ENCODE measurements around the gene SRBD1. TPM values are rescaled to one million over a fixed set of nuclear protein-coding genes. Genes with fewer than 3 reads are reported as not detected.

SRBD1 gene
- total and polyA plus RNA-seq, 2 experiments from 2014 or later, result 8.1 to 19.2 TPM

DNA sequence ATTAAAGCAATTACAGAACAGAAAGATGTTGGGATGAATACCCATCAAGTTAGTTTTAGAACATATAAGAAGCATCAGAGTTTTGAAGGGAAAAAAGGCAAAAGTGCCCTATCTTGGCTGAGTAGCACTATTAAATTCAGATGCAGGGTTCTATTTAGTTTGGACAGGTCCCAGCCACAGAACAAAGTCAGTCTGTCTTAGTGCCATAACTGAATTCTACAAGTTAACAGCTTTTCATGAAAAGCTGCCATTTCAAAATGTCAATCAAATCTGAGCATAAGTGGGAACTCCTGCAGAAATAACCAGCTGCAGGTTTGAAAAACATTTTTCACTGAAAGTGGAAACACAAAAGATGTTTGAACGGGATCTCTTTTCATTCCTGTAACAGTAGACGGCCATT lies 160.4 kb downstream of the SRBD1 start:
- no peak for TF ChIP-seq EZH2phosphoT487 (IDR thresholded peaks at IDR 0.05; ENCODE audit: insufficient read depth, low read depth)
- Histone ChIP-seq H2AFZ (no peak overlapping the region), H3K79me2 (ENCODE audit: insufficient read depth) (no peaks in the 10 kb centered on the region), H3K27me3 (replicated peaks; ENCODE audit: insufficient read depth) (no peaks in the 10 kb centered on the region), H3K36me3 (ENCODE audit: low read depth) (no peaks in the 10 kb centered on the region), H3K27ac (no peak overlapping the region), H3K9me3 (ENCODE audit: low read depth) (no peaks in the 10 kb centered on the region), H3K9me2 (ENCODE audit: insufficient read depth) (no peaks in the 10 kb centered on the region), H3K4me2 (ENCODE audit: unreplicated experiment) (no peak overlapping the region), H3K4me1 (ENCODE audit: insufficient read depth) (peaks cover 21% of the 10 kb centered on the region), H3K9ac (no peak overlapping the region), H4K20me1 (ENCODE audit: insufficient read depth) (no peaks in the 10 kb centered on the region), H3K4me3 (no peak overlapping the region), H3F3A (ENCODE audit: insufficient read depth) (peaks cover 16% of the 10 kb centered on the region; the same call in 1 of the 2 replicates)
- 79 to 82% methylated on average over 2 of the region's 2 CpGs for WGBS, 2 experiments (ENCODE audit: low coverage in 1 of 2, low lambda C conversion rate in 2 of 2, missing lambda C conversion rate in 2 of 2)
- no peak for DNase-seq
- in situ Hi-C loops (cut with MboI), result no loop called here

DNA sequence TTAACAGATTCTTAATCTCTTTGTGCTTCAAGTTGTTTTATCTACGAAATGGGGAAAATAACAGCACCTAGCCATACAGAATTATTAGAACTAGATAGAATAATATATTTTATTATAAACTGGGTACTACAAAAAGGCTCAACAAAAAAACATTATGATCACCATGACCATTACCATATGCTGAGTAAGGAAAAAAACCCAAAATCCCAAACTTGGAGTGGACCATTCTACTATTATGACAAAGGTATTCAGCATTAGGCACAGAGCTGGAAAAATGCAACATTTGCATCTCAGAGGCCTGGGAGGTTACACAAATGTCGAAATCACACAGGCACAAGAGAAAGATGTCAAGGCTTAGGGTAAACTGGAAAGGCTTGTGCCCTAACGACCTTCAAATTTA lies 162.8 kb downstream of the SRBD1 start:
- TF ChIP-seq EZH2 (IDR thresholded peaks at IDR 0.05; ENCODE audit: insufficient read depth, poor library complexity, severe bottlenecking) (no peak), EZH2phosphoT487 (IDR thresholded peaks at IDR 0.05; ENCODE audit: insufficient read depth, low read depth) (no peak)
- no peak overlapping the region for H3K4me3 ChIP-seq
- peaks cover 10% of the 10 kb centered on the region for H3F3A ChIP-seq (ENCODE audit: insufficient read depth)
- in situ Hi-C loops (cut with MboI), result no loop called here
- no peaks in the 10 kb centered on the region for H3K9me3 ChIP-seq (ENCODE audit: low read depth)
- H3K36me3 ChIP-seq (ENCODE audit: low read depth), result no peaks in the 10 kb centered on the region
- 92 to 97% methylated on average over 3 of the region's 3 CpGs for WGBS, 2 experiments (ENCODE audit: low coverage in 1 of 2, low lambda C conversion rate in 2 of 2, missing lambda C conversion rate in 2 of 2)
- no peaks in the 10 kb centered on the region for H3K27me3 ChIP-seq (replicated peaks; ENCODE audit: insufficient read depth)
- H4K20me1 ChIP-seq (ENCODE audit: insufficient read depth), result no peaks in the 10 kb centered on the region
- no peak overlapping the region for H3K27ac ChIP-seq
- H3K4me2 ChIP-seq (ENCODE audit: unreplicated experiment), result no peak overlapping the region
- H3K9me2 ChIP-seq (ENCODE audit: insufficient read depth), result no peaks in the 10 kb centered on the region
- no peaks in the 10 kb centered on the region for H3K79me2 ChIP-seq (ENCODE audit: insufficient read depth)
- H3K9ac ChIP-seq, result no peak overlapping the region
- no peak for DNase-seq
- H2AFZ ChIP-seq, result no peak overlapping the region
- H3K4me1 ChIP-seq (ENCODE audit: insufficient read depth), result peaks cover 28% of the 10 kb centered on the region

DNA sequence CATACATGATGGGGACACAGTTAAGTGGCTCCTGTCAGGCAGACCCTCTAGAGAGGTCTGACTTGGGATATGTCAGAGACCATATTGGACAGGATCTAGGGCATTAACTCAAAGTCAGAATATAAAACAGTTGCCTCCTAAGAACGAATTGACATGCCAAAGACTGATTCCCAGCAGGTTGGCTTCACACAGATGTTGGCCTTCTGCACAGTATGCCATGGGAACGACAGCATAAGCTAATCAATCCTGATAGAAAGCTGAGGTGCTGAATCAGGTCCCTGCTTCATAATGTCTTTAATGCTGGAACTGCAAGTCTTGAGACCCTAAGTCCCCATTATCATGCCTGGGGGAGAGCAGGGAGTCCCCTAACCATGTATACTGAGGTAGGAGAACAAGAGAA lies 165.1 kb downstream of the SRBD1 start:
- no peaks in the 10 kb centered on the region for H4K20me1 ChIP-seq (ENCODE audit: insufficient read depth)
- no peaks in the 10 kb centered on the region for H3K9me3 ChIP-seq (ENCODE audit: low read depth)
- no peaks in the 10 kb centered on the region for H3K79me2 ChIP-seq (ENCODE audit: insufficient read depth)
- in situ Hi-C loops (cut with MboI), result no loop called here
- WGBS, 2 experiments (ENCODE audit: low coverage in 1 of 2, low lambda C conversion rate in 2 of 2, missing lambda C conversion rate in 2 of 2), result 92 to 95% methylated on average over 2 of the region's 2 CpGs
- no peaks in the 10 kb centered on the region; the same call in 1 of the 2 replicates for H3F3A ChIP-seq (ENCODE audit: insufficient read depth)
- DNase-seq, result no peak
- no peaks in the 10 kb centered on the region for H3K36me3 ChIP-seq (ENCODE audit: low read depth)
- H3K9ac ChIP-seq, result no peak overlapping the region
- no peaks in the 10 kb centered on the region for H3K27me3 ChIP-seq (replicated peaks; ENCODE audit: insufficient read depth)
- no peaks in the 10 kb centered on the region for H3K9me2 ChIP-seq (ENCODE audit: insufficient read depth)
- H3K27ac ChIP-seq, result no peak overlapping the region
- H2AFZ ChIP-seq, result no peak overlapping the region
- TF ChIP-seq EZH2 (IDR thresholded peaks at IDR 0.05; ENCODE audit: insufficient read depth, poor library complexity, severe bottlenecking), result no peak
- TF ChIP-seq EZH2phosphoT487 (IDR thresholded peaks at IDR 0.05; ENCODE audit: insufficient read depth, low read depth), result no peak
- no peak overlapping the region for H3K4me2 ChIP-seq (ENCODE audit: unreplicated experiment)
- peaks cover 14% of the 10 kb centered on the region for H3K4me1 ChIP-seq (ENCODE audit: insufficient read depth)
- H3K4me3 ChIP-seq, result no peak overlapping the region

DNA sequence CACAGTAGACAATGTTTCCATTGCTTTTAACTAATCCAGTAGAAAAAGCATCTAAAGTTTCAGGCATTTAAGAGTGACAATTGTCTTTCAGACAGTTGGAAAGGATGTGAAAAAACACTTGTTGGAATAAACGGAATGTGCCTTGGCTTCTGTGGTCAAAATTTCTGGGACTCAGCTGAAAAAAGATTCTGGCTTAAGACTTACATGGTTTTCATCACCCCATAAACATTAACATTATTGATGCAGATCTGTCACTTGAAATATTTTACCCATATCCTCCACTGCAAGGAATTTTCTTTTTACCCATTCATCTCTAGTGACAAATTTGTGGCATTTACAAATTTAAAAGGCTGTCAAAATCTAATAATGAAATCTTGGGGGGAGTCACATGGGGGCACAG lies 166.0 kb downstream of the SRBD1 start:
- no peaks in the 10 kb centered on the region; the same call in 1 of the 2 replicates for H3F3A ChIP-seq (ENCODE audit: insufficient read depth)
- H2AFZ ChIP-seq, result no peak overlapping the region
- H3K27ac ChIP-seq, result peak overlapping the region; percentile 15; the same call in 1 of the 2 replicates
- H3K4me2 ChIP-seq (ENCODE audit: unreplicated experiment), result peak overlapping the region; percentile 27
- H3K9me2 ChIP-seq (ENCODE audit: insufficient read depth), result no peaks in the 10 kb centered on the region
- no peaks in the 10 kb centered on the region for H3K27me3 ChIP-seq (replicated peaks; ENCODE audit: insufficient read depth)
- H3K79me2 ChIP-seq (ENCODE audit: insufficient read depth), result no peaks in the 10 kb centered on the region
- no peaks in the 10 kb centered on the region for H3K36me3 ChIP-seq (ENCODE audit: low read depth)
- no peaks in the 10 kb centered on the region for H4K20me1 ChIP-seq (ENCODE audit: insufficient read depth)
- H3K9me3 ChIP-seq (ENCODE audit: low read depth), result no peaks in the 10 kb centered on the region
- WGBS, 2 experiments (ENCODE audit: low coverage in 1 of 2, low lambda C conversion rate in 2 of 2, missing lambda C conversion rate in 2 of 2), result 22 to 25% methylated on average over 1 of the region's 1 CpG
- no peak overlapping the region for H3K9ac ChIP-seq
- peaks cover 20% of the 10 kb centered on the region for H3K4me1 ChIP-seq (ENCODE audit: insufficient read depth)
- TF ChIP-seq EZH2 (IDR thresholded peaks at IDR 0.05; ENCODE audit: insufficient read depth, poor library complexity, severe bottlenecking) (no peak), EZH2phosphoT487 (IDR thresholded peaks at IDR 0.05; ENCODE audit: insufficient read depth, low read depth) (peak; percentile 71; the same call in 1 of the 2 replicates)
- in situ Hi-C loops (cut with MboI), result no loop called here
- no peak overlapping the region for H3K4me3 ChIP-seq
- DNase-seq, result peak; percentile 48

DNA sequence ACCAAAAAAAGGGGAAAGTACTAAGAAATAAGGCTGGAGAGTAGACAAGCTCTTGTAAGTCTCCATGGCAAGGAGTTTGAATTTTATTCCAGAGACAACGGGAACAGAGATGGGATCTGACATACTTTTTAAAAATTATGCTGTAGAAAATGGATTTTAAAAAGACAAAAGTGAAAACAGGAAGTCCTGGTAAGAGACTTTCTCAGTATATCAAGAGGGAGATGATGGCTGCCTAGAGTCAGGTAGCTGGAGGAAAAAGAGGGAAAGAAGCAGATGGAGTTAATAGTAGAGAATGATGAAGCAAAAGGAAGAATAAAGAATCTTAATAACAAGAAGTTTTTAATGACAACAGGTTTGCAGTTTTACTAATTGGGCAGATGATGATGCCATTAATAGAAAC lies 168.1 kb downstream of the SRBD1 start:
- Histone ChIP-seq H3K4me2 (ENCODE audit: unreplicated experiment) (no peak overlapping the region), H3K27me3 (replicated peaks; ENCODE audit: insufficient read depth) (no peaks in the 10 kb centered on the region), H3K36me3 (ENCODE audit: low read depth) (0 out of 2 replicates have a peak, but pooled peaks cover 3% of the 10 kb centered on the region), H3K9ac (no peak overlapping the region), H3K4me3 (no peak overlapping the region), H3K9me3 (ENCODE audit: low read depth) (no peaks in the 10 kb centered on the region), H2AFZ (no peak overlapping the region), H3K9me2 (ENCODE audit: insufficient read depth) (no peaks in the 10 kb centered on the region), H3F3A (ENCODE audit: insufficient read depth) (no peaks in the 10 kb centered on the region; the same call in 1 of the 2 replicates), H3K27ac (no peak overlapping the region), H3K79me2 (ENCODE audit: insufficient read depth) (no peaks in the 10 kb centered on the region), H3K4me1 (ENCODE audit: insufficient read depth) (peaks cover 26% of the 10 kb centered on the region), H4K20me1 (ENCODE audit: insufficient read depth) (no peaks in the 10 kb centered on the region)
- DNase-seq, result no peak
- no peak for TF ChIP-seq EZH2 (IDR thresholded peaks at IDR 0.05; ENCODE audit: insufficient read depth, poor library complexity, severe bottlenecking)
- TF ChIP-seq EZH2phosphoT487 (IDR thresholded peaks at IDR 0.05; ENCODE audit: insufficient read depth, low read depth), result no peak
- in situ Hi-C loops (cut with MboI), result no loop called here
- 95% methylated on average over 1 of the region's 1 CpG for WGBS, 2 experiments (ENCODE audit: low coverage in 1 of 2, low lambda C conversion rate in 2 of 2, missing lambda C conversion rate in 2 of 2)
